Caco-2 (cell line): ENCODE measurements around the gene DLX6. TPM values are rescaled to one million over a fixed set of nuclear protein-coding genes. Genes with fewer than 3 reads are reported as not detected.

Source experiments
- BruUV-seq: library from RNA; stranded (reverse); fragments of 400-500 nt; replicated peaks from 2 replicates; lab custom pipeline; 2021; lab: Mats Ljungman, UMichigan
- CTCF ChIA-PET: fragments of 300-600 bp; sonication (Branson Sonifier 250); formaldehyde crosslinking; loops from one replicate; lab custom pipeline; 2022; ENCODE audit warnings: antibody characterized with exemption; lab: Charles Lee
- POLR2A ChIA-PET: fragments of 300-600 bp; sonication (Branson Sonifier 250); formaldehyde crosslinking; loops from one replicate; lab custom pipeline; 2022; ENCODE audit warnings: antibody characterized with exemption; lab: Charles Lee
- DNase-seq, 2 experiments: peaks; one replicate each; pipeline versions ENCODE4 v3.0.0 to v3.0.0-alpha.2; 2020 to 2022
- H3K27me3 ChIP-seq: replicated peaks from 2 replicates; pipeline ENCODE4 v1.6.0; 2011; ENCODE audit warnings: low read length; ENCODE audit not compliant: control insufficient read depth, insufficient read depth
- H3K36me3 ChIP-seq: 2 replicates; pipeline ENCODE4 v1.5.1; 2011; ENCODE audit warnings: low read length; ENCODE audit not compliant: control insufficient read depth, insufficient read depth
- H3K4me1 ChIP-seq: fragments of 250-450 bp; sonication (Bioruptor Pico); 2 replicates; pipeline ENCODE4 v1.5.1; 2020; ENCODE audit warnings: mild to moderate bottlenecking
- H3K4me3 ChIP-seq: 2 replicates; pipeline ENCODE4 v1.5.1; 2011; ENCODE audit warnings: low read depth, mild to moderate bottlenecking, control low read depth, low read length
- H3K9me3 ChIP-seq: fragments of 250-450 bp; sonication (Bioruptor Pico); 2 replicates; pipeline ENCODE4 v1.5.1; 2020; ENCODE audit warnings: mild to moderate bottlenecking, moderate library complexity
- H3K27ac Mint-ChIP-seq: one replicate; pipeline ENCODE4 v1.8.0; 2022; ENCODE audit warnings: mixed read lengths; ENCODE audit not compliant: unreplicated experiment
- H3K27me3 Mint-ChIP-seq: one replicate; pipeline ENCODE4 v1.8.0; 2022; ENCODE audit warnings: mixed read lengths; ENCODE audit not compliant: insufficient read depth, unreplicated experiment
- H3K36me3 Mint-ChIP-seq: one replicate; pipeline ENCODE4 v1.8.0; 2022; ENCODE audit warnings: mild to moderate bottlenecking, mixed read lengths; ENCODE audit not compliant: insufficient read depth, unreplicated experiment
- H3K4me1 Mint-ChIP-seq: one replicate; pipeline ENCODE4 v1.8.0; 2022; ENCODE audit warnings: low read depth, mixed read lengths; ENCODE audit not compliant: unreplicated experiment
- H3K4me3 Mint-ChIP-seq: one replicate; pipeline ENCODE4 v1.8.0; 2022; ENCODE audit warnings: mild to moderate bottlenecking, moderate library complexity, mixed read lengths; ENCODE audit not compliant: unreplicated experiment
- H3K9me3 Mint-ChIP-seq: one replicate; pipeline ENCODE4 v1.8.0; 2022; ENCODE audit warnings: mixed read lengths; ENCODE audit not compliant: unreplicated experiment
- CTCF ChIP-seq, 2 experiments: fragments of 200-600 bp in 1 of 2; IDR thresholded peaks; 1 replicate in 1 of 2; 2 replicates in 1 of 2; pipeline versions ENCODE4 v1.5.1 to v1.8.0; 2011 to 2022; ENCODE audit warnings: antibody characterized with exemption in 1 of 2, control low read depth in 1 of 2, inconsistent platforms in 1 of 2, low read depth in 1 of 2, low read length in 1 of 2, mild to moderate bottlenecking in 1 of 2, moderate library complexity in 1 of 2; ENCODE audit not compliant: insufficient read depth in 1 of 2, severe bottlenecking in 1 of 2, unreplicated experiment in 1 of 2
- intact Hi-C: fragments of 100-400 bp; cut with micrococcal nuclease; formaldehyde crosslinking; loops from one replicate; pipeline ENCODE4 v1.10.0; 2022; ENCODE audit not compliant: unreplicated experiment
- total RNA-seq: library from RNA; stranded (reverse); gene quantifications from 2 replicates; pipeline ENCODE4 v1.2.3, GENCODE V29; 2022

DLX6 gene
- total RNA-seq, 1 experiment from 2014 or later = 3.5 TPM

- Histone ChIP-seq H3K36me3 (no peaks in the 10 kb centered on the region), H3K4me1 (no peaks in the 10 kb centered on the region), H3K4me3 (no peak overlapping the region), H3K27me3 (no peaks in the 10 kb centered on the region), H3K9me3 (no peaks in the 10 kb centered on the region)
- POLR2A ChIA-PET = no interaction called here
- BruUV-seq = no TSS peak
- no peaks in the 10 kb centered on the region for H3K9me3 Mint-ChIP-seq
- no peak for DNase-seq
- H3K36me3 Mint-ChIP-seq = no peaks in the 10 kb centered on the region
- CTCF ChIA-PET = no interaction called here
- H3K27ac Mint-ChIP-seq = no peak overlapping the region
- no peaks in the 10 kb centered on the region for H3K4me1 Mint-ChIP-seq
- TF ChIP-seq CTCF (IDR thresholded peaks at IDR 0.05; ENCODE audit: insufficient read depth in 1 of 2, low read depth in 1 of 2, low read length in 1 of 2, severe bottlenecking in 1 of 2, unreplicated experiment in 1 of 2) = no peak
- no peak overlapping the region for H3K4me3 Mint-ChIP-seq
- H3K27me3 Mint-ChIP-seq = no peaks in the 10 kb centered on the region
- intact Hi-C loops = no loop called here
Measured at GRCh38 chr7:96982586-96982985, 22.8 kb upstream of the DLX6 start.

- H3K36me3 Mint-ChIP-seq = no peaks in the 10 kb centered on the region
- Histone ChIP-seq H3K4me3 (no peak overlapping the region), H3K27me3 (no peaks in the 10 kb centered on the region), H3K4me1 (no peaks in the 10 kb centered on the region), H3K36me3 (no peaks in the 10 kb centered on the region), H3K9me3 (no peaks in the 10 kb centered on the region)
- intact Hi-C loops = no loop called here
- H3K9me3 Mint-ChIP-seq = no peaks in the 10 kb centered on the region
- BruUV-seq = no TSS peak
- H3K4me3 Mint-ChIP-seq = no peak overlapping the region
- H3K27me3 Mint-ChIP-seq = no peaks in the 10 kb centered on the region
- H3K4me1 Mint-ChIP-seq = no peaks in the 10 kb centered on the region
- TF ChIP-seq CTCF (IDR thresholded peaks at IDR 0.05; ENCODE audit: insufficient read depth in 1 of 2, low read depth in 1 of 2, low read length in 1 of 2, severe bottlenecking in 1 of 2, unreplicated experiment in 1 of 2) = no peak
- DNase-seq = no peak
- no peak overlapping the region for H3K27ac Mint-ChIP-seq
- POLR2A ChIA-PET = no interaction called here
- CTCF ChIA-PET = no interaction called here
Measured at GRCh38 chr7:96985992-96986391, 19.4 kb upstream of the DLX6 start.

GRCh38 chr7:96986901-96987300 lies 18.5 kb upstream of the DLX6 start:
- intact Hi-C loops = no loop called here
- H3K4me1 Mint-ChIP-seq = no peaks in the 10 kb centered on the region
- H3K27ac Mint-ChIP-seq = no peak overlapping the region
- Histone ChIP-seq H3K27me3 (no peaks in the 10 kb centered on the region), H3K9me3 (no peaks in the 10 kb centered on the region), H3K36me3 (no peaks in the 10 kb centered on the region), H3K4me3 (no peak overlapping the region), H3K4me1 (no peaks in the 10 kb centered on the region)
- TF ChIP-seq CTCF (IDR thresholded peaks at IDR 0.05; ENCODE audit: insufficient read depth in 1 of 2, low read depth in 1 of 2, low read length in 1 of 2, severe bottlenecking in 1 of 2, unreplicated experiment in 1 of 2) = no peak
- no TSS peak for BruUV-seq
- no peaks in the 10 kb centered on the region for H3K9me3 Mint-ChIP-seq
- DNase-seq = no peak
- ChIA-PET CTCF (no interaction called here), POLR2A (no interaction called here)
- no peaks in the 10 kb centered on the region for H3K27me3 Mint-ChIP-seq
- no peaks in the 10 kb centered on the region for H3K36me3 Mint-ChIP-seq
- H3K4me3 Mint-ChIP-seq = no peak overlapping the region
